ENCODE measurements around the gene PPP1R12A.

- TF ChIP-seq CTCF (conservative IDR thresholded peaks at IDR 0.05; ENCODE audit: low read length) = no peak
- no peak for TF ChIP-seq EZH2phosphoT487 (IDR thresholded peaks at IDR 0.05; ENCODE audit: borderline replicate concordance, low read depth, low read length)
These were observed 34.7 kb downstream of the PPP1R12A start for GRCh38 chr12:79900199-79900598.
